Measurements from ENCODE around the gene UTS2R.

Gene UTS2R

DNA sequence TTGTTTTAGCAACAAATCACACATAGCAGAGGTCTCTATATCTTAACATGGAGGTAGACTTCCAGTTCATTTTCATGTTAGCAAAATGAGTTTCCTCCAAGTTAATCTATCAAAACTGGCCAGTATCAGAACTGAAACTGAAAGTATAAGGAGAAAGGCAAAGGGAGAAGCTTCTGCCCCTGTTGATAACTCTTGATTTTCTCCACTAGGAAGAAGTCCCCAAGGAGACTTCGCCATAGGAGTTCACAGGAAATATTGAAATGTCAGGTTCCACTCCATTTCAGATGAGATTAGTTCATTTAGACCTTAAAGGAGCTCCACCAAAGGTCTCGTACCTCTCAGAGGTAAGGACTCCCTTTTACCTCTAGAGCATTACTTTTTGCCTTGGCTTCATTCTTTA is 48.0 kb downstream of the UTS2R start:
- Histone ChIP-seq H3K36me3 (ENCODE audit: insufficient read depth, low read length) (no peaks in the 10 kb centered on the region), H3K4me1 (ENCODE audit: insufficient read depth, low read length) (no peaks in the 10 kb centered on the region), H3K9ac (ENCODE audit: low read depth, low read length) (no peak overlapping the region), H3K9me3 (ENCODE audit: control insufficient read depth, insufficient read depth, low read length) (0 out of 2 replicates have a peak, but pooled peaks cover 3% of the 10 kb centered on the region)

DNA sequence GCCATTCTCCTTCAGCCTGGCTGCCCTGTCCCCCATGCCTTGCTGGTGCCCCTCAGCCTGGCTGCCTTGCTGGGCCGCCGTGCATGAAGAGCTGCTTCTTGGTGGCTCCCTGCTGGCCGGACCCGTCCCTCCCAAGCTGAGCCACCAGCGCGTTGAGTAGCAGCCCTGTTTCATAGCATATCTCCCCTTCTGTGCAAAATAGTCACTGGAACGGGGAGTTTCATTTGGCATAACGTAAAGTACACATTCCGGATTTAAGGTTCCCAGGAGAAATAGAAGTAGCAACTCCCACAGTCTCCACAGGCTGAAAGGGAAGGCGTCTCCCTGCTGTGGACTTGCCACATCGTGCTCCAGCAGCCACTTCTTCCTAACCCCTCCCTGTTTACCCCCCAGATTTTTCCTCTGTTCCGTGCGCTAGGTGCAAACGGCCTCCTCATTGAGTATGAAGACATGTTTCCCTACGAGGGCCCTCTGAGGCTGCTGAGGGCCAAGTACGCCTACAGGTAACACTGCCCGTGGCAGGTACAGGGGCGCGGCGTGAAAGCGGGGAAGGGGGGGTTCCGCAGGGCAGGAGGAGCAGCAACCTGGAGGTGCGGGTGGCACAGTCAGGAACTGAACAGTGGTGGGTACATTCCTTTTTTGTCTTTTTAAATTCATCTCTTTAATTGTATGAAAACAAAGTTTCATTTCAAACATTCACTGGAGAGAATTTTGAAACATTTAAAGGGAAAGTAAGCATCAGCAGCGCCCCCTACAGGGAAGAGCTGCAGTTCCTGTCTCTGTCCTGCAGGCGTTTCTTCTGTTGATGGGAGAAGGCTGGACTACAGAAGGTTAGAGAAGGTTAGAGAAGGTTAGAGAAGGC is 52.7 kb downstream of the UTS2R start:
- no peaks in the 10 kb centered on the region for H3K4me1 ChIP-seq (ENCODE audit: insufficient read depth, low read length)
- H3K9ac ChIP-seq (ENCODE audit: low read depth, low read length): no peak overlapping the region
- H3K9me3 ChIP-seq (ENCODE audit: control insufficient read depth, insufficient read depth, low read length): 0 out of 2 replicates have a peak, but pooled peaks cover 3% of the 10 kb centered on the region
- peaks cover 2% of the 10 kb centered on the region; the same call in 1 of the 2 replicates for H3K36me3 ChIP-seq (ENCODE audit: insufficient read depth, low read length)

DNA sequence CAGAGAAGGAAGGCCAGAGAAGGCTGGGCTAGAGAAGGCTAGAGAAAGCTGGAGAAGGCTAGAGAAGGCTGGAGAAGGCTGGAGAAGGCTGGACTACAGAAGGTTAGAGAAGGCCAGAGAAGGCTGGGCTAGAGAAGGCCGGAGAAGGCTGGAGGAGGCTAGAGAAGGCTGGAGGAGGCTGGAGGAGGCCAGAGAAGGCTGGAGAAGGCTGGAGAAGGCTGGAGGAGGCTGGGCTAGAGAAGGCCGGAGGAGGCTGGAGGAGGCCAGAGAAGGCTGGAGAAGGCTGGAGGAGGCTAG is 53.2 kb downstream of the UTS2R start:
- Histone ChIP-seq H3K9ac (ENCODE audit: low read depth, low read length) (no peak overlapping the region), H3K4me1 (ENCODE audit: insufficient read depth, low read length) (no peaks in the 10 kb centered on the region), H3K36me3 (ENCODE audit: insufficient read depth, low read length) (peaks cover 2% of the 10 kb centered on the region; the same call in 1 of the 2 replicates), H3K9me3 (ENCODE audit: control insufficient read depth, insufficient read depth, low read length) (0 out of 2 replicates have a peak, but pooled peaks cover 3% of the 10 kb centered on the region)
